Measurements from ENCODE around the gene ELAC1.

The ELAC1 gene

DNA sequence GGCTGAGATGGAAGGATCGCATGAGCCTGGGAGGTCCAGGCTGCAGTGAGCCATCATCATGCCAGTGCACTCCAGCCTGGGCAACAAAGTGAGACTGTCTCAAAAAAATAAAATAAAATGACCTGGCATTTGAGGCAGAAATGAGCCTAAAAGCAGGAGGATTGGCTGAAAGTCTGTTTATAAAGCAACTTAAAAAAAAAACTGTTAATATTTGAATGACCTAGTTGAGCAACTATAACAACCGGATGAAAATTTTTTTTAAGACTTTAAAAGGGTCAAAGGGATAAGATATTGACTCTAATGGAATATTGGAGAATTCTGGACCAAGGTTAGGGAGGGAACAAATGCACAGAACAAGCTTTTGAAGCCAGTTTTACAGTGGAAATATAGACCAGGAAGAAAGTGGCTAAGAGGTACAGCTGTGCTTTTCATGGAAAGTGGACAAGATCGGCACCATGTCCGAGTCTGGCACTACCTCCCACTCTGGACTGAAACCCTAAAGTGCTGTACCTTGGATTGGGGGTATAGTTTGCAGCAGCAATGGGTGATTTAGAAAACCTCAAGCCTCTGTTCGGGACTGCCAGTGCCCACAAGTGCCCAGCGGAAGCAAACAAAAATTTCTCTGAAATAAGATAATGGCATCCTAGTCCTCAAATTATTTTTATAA, 33.2 kb upstream of the ELAC1 start:
- no peaks in the 10 kb centered on the region for H3K79me2 ChIP-seq (ENCODE audit: insufficient read depth, low read length)
- H3K4me3 ChIP-seq (ENCODE audit: insufficient read depth, low read length, poor library complexity, severe bottlenecking), result no peak overlapping the region
- no peaks in the 10 kb centered on the region for H3K27me3 ChIP-seq (ENCODE audit: low read length)
- H2AFZ ChIP-seq (ENCODE audit: low read depth, low read length, severe bottlenecking), result no peak overlapping the region
- no peak overlapping the region for H3K4me2 ChIP-seq (ENCODE audit: low read depth, low read length, poor library complexity, severe bottlenecking)
- H3K9me3 ChIP-seq (ENCODE audit: insufficient read depth, low read length), result no peaks in the 10 kb centered on the region
- peaks cover 8% of the 10 kb centered on the region for H3K36me3 ChIP-seq (ENCODE audit: low read length)
- no peaks in the 10 kb centered on the region for H3K9me2 ChIP-seq (replicated peaks; ENCODE audit: insufficient read depth, low read length)
- H3K27ac ChIP-seq (ENCODE audit: low read depth, low read length), result no peak overlapping the region
- H3F3A ChIP-seq (ENCODE audit: insufficient read depth), result peaks cover 18% of the 10 kb centered on the region; the same call in 1 of the 2 replicates
- no peaks in the 10 kb centered on the region for H4K20me1 ChIP-seq (ENCODE audit: low read depth, low read length)
- TF ChIP-seq, protein P1, sequence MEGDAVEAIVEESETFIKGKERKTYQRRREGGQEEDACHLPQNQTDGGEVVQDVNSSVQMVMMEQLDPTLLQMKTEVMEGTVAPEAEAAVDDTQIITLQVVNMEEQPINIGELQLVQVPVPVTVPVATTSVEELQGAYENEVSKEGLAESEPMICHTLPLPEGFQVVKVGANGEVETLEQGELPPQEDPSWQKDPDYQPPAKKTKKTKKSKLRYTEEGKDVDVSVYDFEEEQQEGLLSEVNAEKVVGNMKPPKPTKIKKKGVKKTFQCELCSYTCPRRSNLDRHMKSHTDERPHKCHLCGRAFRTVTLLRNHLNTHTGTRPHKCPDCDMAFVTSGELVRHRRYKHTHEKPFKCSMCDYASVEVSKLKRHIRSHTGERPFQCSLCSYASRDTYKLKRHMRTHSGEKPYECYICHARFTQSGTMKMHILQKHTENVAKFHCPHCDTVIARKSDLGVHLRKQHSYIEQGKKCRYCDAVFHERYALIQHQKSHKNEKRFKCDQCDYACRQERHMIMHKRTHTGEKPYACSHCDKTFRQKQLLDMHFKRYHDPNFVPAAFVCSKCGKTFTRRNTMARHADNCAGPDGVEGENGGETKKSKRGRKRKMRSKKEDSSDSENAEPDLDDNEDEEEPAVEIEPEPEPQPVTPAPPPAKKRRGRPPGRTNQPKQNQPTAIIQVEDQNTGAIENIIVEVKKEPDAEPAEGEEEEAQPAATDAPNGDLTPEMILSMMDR (IDR thresholded peaks at IDR 0.05; ENCODE audit: insufficient read depth, low read length, poor library complexity, severe bottlenecking), result no peak
- TF ChIP-seq EZH2phosphoT487 (conservative IDR thresholded peaks at IDR 0.05; ENCODE audit: low read length), result no peak
- H3K9ac ChIP-seq (ENCODE audit: low read length), result no peak overlapping the region

DNA sequence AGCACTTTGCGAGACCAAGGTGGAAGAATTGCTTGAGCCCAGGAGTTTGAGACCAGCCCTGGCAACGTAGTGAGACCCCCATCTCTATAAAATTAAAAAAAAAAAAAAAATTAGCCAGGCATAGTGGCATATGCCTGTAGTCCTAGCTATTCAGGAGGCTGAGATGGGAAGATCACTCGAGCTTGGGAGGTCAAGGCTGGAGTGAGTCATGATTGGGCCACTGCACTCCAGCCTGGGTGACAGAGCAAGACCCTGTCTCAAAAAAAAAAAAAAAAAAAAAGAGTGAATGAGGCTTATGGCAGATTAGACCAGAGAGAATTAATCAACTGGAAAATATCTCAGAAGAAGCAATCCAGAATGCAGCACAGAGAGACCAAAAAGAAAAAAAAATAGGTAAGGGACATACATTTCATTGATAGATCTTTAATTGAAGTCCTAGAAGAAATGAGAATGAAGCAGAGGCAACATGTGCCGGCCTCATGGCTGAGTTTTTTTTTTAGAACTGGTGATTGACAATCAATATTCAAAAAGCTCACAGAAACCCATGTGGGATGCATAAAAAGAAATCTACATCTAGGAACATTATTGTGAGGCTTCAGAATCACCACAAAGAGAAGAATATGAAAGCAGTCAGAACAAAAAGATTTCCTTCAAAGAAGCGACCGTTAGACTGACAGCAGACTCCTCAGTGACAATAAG, 32.2 kb upstream of the ELAC1 start:
- Histone ChIP-seq H3K4me3 (ENCODE audit: insufficient read depth, low read length, poor library complexity, severe bottlenecking) (no peak overlapping the region), H3K79me2 (ENCODE audit: insufficient read depth, low read length) (no peaks in the 10 kb centered on the region), H3K36me3 (ENCODE audit: low read length) (peaks cover 10% of the 10 kb centered on the region), H3K4me2 (ENCODE audit: low read depth, low read length, poor library complexity, severe bottlenecking) (no peak overlapping the region), H3K9ac (ENCODE audit: low read length) (no peak overlapping the region), H3F3A (ENCODE audit: insufficient read depth) (peaks cover 18% of the 10 kb centered on the region; the same call in 1 of the 2 replicates), H3K27ac (ENCODE audit: low read depth, low read length) (no peak overlapping the region), H2AFZ (ENCODE audit: low read depth, low read length, severe bottlenecking) (no peak overlapping the region), H3K27me3 (ENCODE audit: low read length) (no peaks in the 10 kb centered on the region), H3K9me3 (ENCODE audit: insufficient read depth, low read length) (no peaks in the 10 kb centered on the region), H4K20me1 (ENCODE audit: low read depth, low read length) (no peaks in the 10 kb centered on the region), H3K9me2 (replicated peaks; ENCODE audit: insufficient read depth, low read length) (no peaks in the 10 kb centered on the region)
- TF ChIP-seq EZH2phosphoT487 (conservative IDR thresholded peaks at IDR 0.05; ENCODE audit: low read length), result no peak
- TF ChIP-seq, protein P1 (IDR thresholded peaks at IDR 0.05; ENCODE audit: insufficient read depth, low read length, poor library complexity, severe bottlenecking), result no peak

DNA sequence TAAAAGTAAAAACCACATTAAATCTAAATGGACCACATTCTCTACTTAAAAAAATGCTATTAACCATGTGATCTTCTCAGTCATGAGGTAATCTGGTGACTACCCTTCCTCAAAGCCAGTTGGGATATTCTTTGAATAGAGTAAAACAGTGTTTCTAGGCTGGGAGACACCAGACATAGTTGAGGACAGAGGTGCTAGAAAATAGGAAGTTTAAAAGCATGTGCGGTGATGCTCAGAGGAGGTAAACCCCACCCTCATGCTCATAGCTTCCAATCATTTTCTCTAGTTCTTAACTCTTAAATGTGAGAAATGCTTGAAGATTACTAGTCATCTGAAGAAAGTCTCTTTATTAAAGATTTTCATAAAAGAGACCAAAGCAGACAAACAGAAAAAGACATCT, 30.7 kb upstream of the ELAC1 start:
- no peaks in the 10 kb centered on the region for H3K79me2 ChIP-seq (ENCODE audit: insufficient read depth, low read length)
- no peak for TF ChIP-seq EZH2phosphoT487 (conservative IDR thresholded peaks at IDR 0.05; ENCODE audit: low read length)
- TF ChIP-seq, protein P1 (IDR thresholded peaks at IDR 0.05; ENCODE audit: insufficient read depth, low read length, poor library complexity, severe bottlenecking), result no peak
- peaks cover 18% of the 10 kb centered on the region; the same call in 1 of the 2 replicates for H3F3A ChIP-seq (ENCODE audit: insufficient read depth)
- H2AFZ ChIP-seq (ENCODE audit: low read depth, low read length, severe bottlenecking), result no peak overlapping the region
- no peak overlapping the region for H3K27ac ChIP-seq (ENCODE audit: low read depth, low read length)
- no peaks in the 10 kb centered on the region for H3K9me2 ChIP-seq (replicated peaks; ENCODE audit: insufficient read depth, low read length)
- no peaks in the 10 kb centered on the region for H3K9me3 ChIP-seq (ENCODE audit: insufficient read depth, low read length)
- no peak overlapping the region for H3K4me2 ChIP-seq (ENCODE audit: low read depth, low read length, poor library complexity, severe bottlenecking)
- H3K9ac ChIP-seq (ENCODE audit: low read length), result no peak overlapping the region
- peaks cover 13% of the 10 kb centered on the region for H3K36me3 ChIP-seq (ENCODE audit: low read length)
- H3K27me3 ChIP-seq (ENCODE audit: low read length), result no peaks in the 10 kb centered on the region
- H4K20me1 ChIP-seq (ENCODE audit: low read depth, low read length), result peaks cover 2% of the 10 kb centered on the region; the same call in 1 of the 2 replicates
- H3K4me3 ChIP-seq (ENCODE audit: insufficient read depth, low read length, poor library complexity, severe bottlenecking), result no peak overlapping the region

Measured in SU-DHL-6 (cell line).